ENCODE results near the gene LRFN2.

The LRFN2 gene

GRCh38 chr6:40550202-40551101 lies 36.7 kb downstream of the LRFN2 start:
- peak in 1 of 10 donors; percentile 19 for DNase-seq
- intact Hi-C loops (cut with DNase I) = no loop called here

- no peak for DNase-seq
- intact Hi-C loops (cut with DNase I) = no loop called here
Measured at GRCh38 chr6:40545954-40546353, 41.2 kb downstream of the LRFN2 start.

- no peak for DNase-seq
- intact Hi-C loops (cut with DNase I) = no loop called here
Measured at GRCh38 chr6:40543776-40544175, 43.4 kb downstream of the LRFN2 start.

- DNase-seq = no peak
- intact Hi-C loops (cut with DNase I) = no loop called here
Measured at GRCh38 chr6:40543146-40543545, 44.0 kb downstream of the LRFN2 start.

- DNase-seq = peak in 2 of 10 donors; percentile 72 to 74
- intact Hi-C loops (cut with DNase I) = no loop called here
Measured at GRCh38 chr6:40542175-40542764, 44.9 kb downstream of the LRFN2 start.

GRCh38 chr6:40541556-40542174 lies 45.5 kb downstream of the LRFN2 start:
- peak in 7 of 10 donors; percentile 44 to 92 (median 73) for DNase-seq
- intact Hi-C loops (cut with DNase I) = no loop called here

GRCh38 chr6:40540790-40541189 lies 46.4 kb downstream of the LRFN2 start:
- no peak for DNase-seq
- intact Hi-C loops (cut with DNase I) = no loop called here

- DNase-seq = peak in 1 of 10 donors; percentile 79
- intact Hi-C loops (cut with DNase I) = no loop called here
Measured at GRCh38 chr6:40539853-40540252, 47.3 kb downstream of the LRFN2 start.

- intact Hi-C loops (cut with DNase I) = no loop called here
- peak in 1 of 10 donors; percentile 6 for DNase-seq
Measured at GRCh38 chr6:40538556-40538955, 48.6 kb downstream of the LRFN2 start.

- intact Hi-C loops (cut with DNase I) = no loop called here
- peak in 1 of 10 donors; percentile 35 for DNase-seq
Measured at GRCh38 chr6:40537446-40537845, 49.7 kb downstream of the LRFN2 start.

- intact Hi-C loops (cut with DNase I) = no loop called here
Measured at GRCh38 chr6:40536442-40536841, 50.7 kb downstream of the LRFN2 start.

GRCh38 chr6:40535819-40536380 lies 51.3 kb downstream of the LRFN2 start:
- DNase-seq = peak in 1 of 10 donors; percentile 57
- intact Hi-C loops (cut with DNase I) = no loop called here

More at GRCh38 chr6:40536442-40536841, 50.7 kb downstream of the LRFN2 start:
- peak in 1 of 10 donors; percentile 60 for DNase-seq

GRCh38 chr6:40535110-40535818 lies 51.9 kb downstream of the LRFN2 start:
- DNase-seq = peak in 2 of 10 donors; percentile 16 to 67
- intact Hi-C loops (cut with DNase I) = no loop called here

GRCh38 chr6:40532349-40533000 lies 54.7 kb downstream of the LRFN2 start:
- peak in 1 of 10 donors; percentile 63 for DNase-seq
- intact Hi-C loops (cut with DNase I) = no loop called here

- DNase-seq = peak in 1 of 10 donors; percentile 55
- intact Hi-C loops (cut with DNase I) = no loop called here
Measured at GRCh38 chr6:40529919-40530318, 57.2 kb downstream of the LRFN2 start.

GRCh38 chr6:40529040-40529439 lies 58.1 kb downstream of the LRFN2 start:
- intact Hi-C loops (cut with DNase I) = no loop called here
- DNase-seq = peak in 1 of 10 donors; percentile 15

GRCh38 chr6:40528051-40528450 lies 59.1 kb downstream of the LRFN2 start:
- DNase-seq = peak in 1 of 10 donors; percentile 14
- intact Hi-C loops (cut with DNase I) = no loop called here

- intact Hi-C loops (cut with DNase I) = no loop called here
- DNase-seq = peak in 1 of 10 donors; percentile 31
Measured at GRCh38 chr6:40526036-40526435, 61.1 kb downstream of the LRFN2 start.

- intact Hi-C loops (cut with DNase I) = no loop called here
- peak in 1 of 10 donors; percentile 43 for DNase-seq
Measured at GRCh38 chr6:40524797-40525585, 62.2 kb downstream of the LRFN2 start.

Measured in posterior cingulate gyrus (tissue), 11 donors.